SK-N-SH treated with all-trans-retinoic acid at 6 μM for 48 hours (cell line): ENCODE measurements around the gene CCL27.
A peak's percentile ranks its signal among the peaks of the same experiment; 100 is the strongest.

Experiments used
- ATAC-seq: fragments of 200-7000 bp; cut with Tn5 transposase; 3 replicates; pipeline ENCODE4 v1.9.1; 2020; ENCODE audit warnings: mild to moderate bottlenecking, moderate library complexity
- ARNTL ChIP-seq: fragments of 450-650 bp; formaldehyde crosslinking; IDR thresholded peaks from 2 replicates; pipeline ENCODE4 v1.5.0; 2020; ENCODE audit warnings: low read depth, mild to moderate bottlenecking, moderate library complexity, borderline replicate concordance
- BACH2 ChIP-seq: fragments of 250-450 bp; sonication (Bioruptor Pico); IDR thresholded peaks from 2 replicates; pipeline ENCODE4 v1.9.0; 2021; ENCODE audit warnings: mild to moderate bottlenecking, borderline replicate concordance
- CSDC2 ChIP-seq: fragments of 250-450 bp; sonication (Bioruptor Pico); IDR thresholded peaks from 2 replicates; pipeline ENCODE4 v1.5.0; 2020; ENCODE audit warnings: mild to moderate bottlenecking, moderate library complexity
- GLIS3 ChIP-seq: fragments of 250-450 bp; sonication (Bioruptor Pico); IDR thresholded peaks from 2 replicates; pipeline ENCODE4 v1.5.0; 2020; ENCODE audit warnings: mild to moderate bottlenecking, moderate library complexity
- ISL1 ChIP-seq: fragments of 250-450 bp; sonication (Bioruptor Pico); IDR thresholded peaks from 2 replicates; pipeline ENCODE4 v2.1.2; 2022; ENCODE audit warnings: mild to moderate bottlenecking, moderate library complexity
- PPARA ChIP-seq: fragments of 250-450 bp; sonication (Bioruptor Pico); IDR thresholded peaks from 2 replicates; pipeline ENCODE4 v1.5.0; 2020; ENCODE audit warnings: mild to moderate bottlenecking, borderline replicate concordance
- RARB ChIP-seq: fragments of 250-450 bp; sonication (Bioruptor Pico); IDR thresholded peaks from 2 replicates; pipeline ENCODE4 v1.8.0; 2021; ENCODE audit warnings: mild to moderate bottlenecking, moderate library complexity
- SNAI2 ChIP-seq: fragments of 250-450 bp; sonication (Bioruptor Pico); IDR thresholded peaks from 2 replicates; pipeline ENCODE4 v1.5.0; 2020; ENCODE audit warnings: mild to moderate bottlenecking, moderate library complexity
- TOX ChIP-seq: fragments of 250-450 bp; sonication (Bioruptor Pico); IDR thresholded peaks from 2 replicates; pipeline ENCODE4 v1.8.0; 2021; ENCODE audit warnings: mild to moderate bottlenecking, moderate library complexity, borderline replicate concordance
- ZFP3 ChIP-seq: fragments of 250-450 bp; sonication (Bioruptor Pico); IDR thresholded peaks from 2 replicates; pipeline ENCODE4 v1.5.0; 2020; ENCODE audit warnings: mild to moderate bottlenecking, moderate library complexity
- ZFP30 ChIP-seq: fragments of 450-650 bp; formaldehyde crosslinking; IDR thresholded peaks from 2 replicates; pipeline ENCODE4 v1.5.0; 2022; ENCODE audit warnings: mild to moderate bottlenecking, moderate library complexity
- ZNF565 ChIP-seq: fragments of 450-650 bp; formaldehyde crosslinking; conservative IDR thresholded peaks from 2 replicates; pipeline ENCODE4 v1.5.0; 2020; ENCODE audit warnings: low read depth, mild to moderate bottlenecking, moderate library complexity
- ZNF70 ChIP-seq: fragments of 450-650 bp; formaldehyde crosslinking; IDR thresholded peaks from 2 replicates; pipeline ENCODE4 v1.5.0; 2020; ENCODE audit warnings: mild to moderate bottlenecking, moderate library complexity
- ZNF8 ChIP-seq: fragments of 450-650 bp; formaldehyde crosslinking; IDR thresholded peaks from 2 replicates; pipeline ENCODE4 v1.5.0; 2020; ENCODE audit warnings: mild to moderate bottlenecking, moderate library complexity
- TF ChIP-seq, protein P1 (sequence below): fragments of 250-450 bp; sonication (Bioruptor Pico); IDR thresholded peaks from 2 replicates; pipeline ENCODE4 v1.8.0; 2021; ENCODE audit warnings: low read depth, mild to moderate bottlenecking, moderate library complexity, borderline replicate concordance
- TF ChIP-seq, protein P2 (sequence below): fragments of 250-450 bp; sonication (Bioruptor Pico); IDR thresholded peaks from 2 replicates; pipeline ENCODE4 v1.8.0; 2020; ENCODE audit warnings: mild to moderate bottlenecking, moderate library complexity, borderline replicate concordance
- TF ChIP-seq, protein P3 (sequence below): fragments of 250-450 bp; sonication (Bioruptor Pico); IDR thresholded peaks from 2 replicates; pipeline ENCODE4 v1.5.0; 2020; ENCODE audit warnings: mild to moderate bottlenecking, moderate library complexity
- TF ChIP-seq, protein P4 (sequence below): fragments of 250-450 bp; sonication (Bioruptor Pico); IDR thresholded peaks from 2 replicates; pipeline ENCODE4 v1.5.1; 2020; ENCODE audit warnings: low read depth, mild to moderate bottlenecking, moderate library complexity

Gene CCL27

DNA sequence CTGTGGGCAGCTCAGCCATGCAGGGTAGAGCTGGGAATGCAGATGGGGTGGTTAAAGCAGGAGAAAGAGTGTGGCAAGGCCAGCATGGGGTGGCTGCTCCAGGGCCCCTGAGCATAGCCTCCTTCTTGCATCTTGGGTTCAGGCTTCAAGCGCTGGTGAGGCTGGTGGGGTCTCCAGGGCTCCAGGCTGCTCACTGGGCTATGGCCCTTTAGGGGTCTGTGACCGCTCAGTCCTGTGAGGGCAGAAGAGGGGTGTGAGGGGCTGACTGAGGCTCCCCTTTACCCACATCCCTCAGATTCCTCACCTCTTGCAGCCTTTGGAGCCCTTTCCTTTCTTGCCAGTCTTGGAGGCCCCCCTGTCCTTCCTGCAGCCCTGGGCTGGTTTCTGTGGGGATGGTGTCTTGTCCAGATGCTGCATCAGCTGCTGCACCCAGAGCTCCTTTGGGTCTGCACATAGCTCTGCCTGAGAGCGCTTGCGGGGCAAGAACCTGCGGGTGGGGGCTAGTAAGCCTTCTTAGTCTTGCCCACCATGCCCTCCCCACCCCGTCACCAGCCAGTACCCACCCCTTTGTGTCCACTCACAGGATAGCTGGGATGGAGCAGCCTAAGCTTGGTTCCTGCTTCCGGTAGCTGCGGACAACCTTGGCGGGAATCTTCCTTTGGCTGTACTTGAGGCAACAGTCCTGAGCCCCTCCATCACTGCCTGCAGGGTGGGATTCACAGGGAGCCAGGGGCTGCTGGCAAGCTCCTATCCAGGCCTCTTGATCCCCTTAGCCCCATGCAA, 46.9 kb upstream of the CCL27 start:
- ATAC-seq, result no peak
- TF ChIP-seq SNAI2 (CRISPR knock-in tag), result no peak
- TF ChIP-seq, protein P1, sequence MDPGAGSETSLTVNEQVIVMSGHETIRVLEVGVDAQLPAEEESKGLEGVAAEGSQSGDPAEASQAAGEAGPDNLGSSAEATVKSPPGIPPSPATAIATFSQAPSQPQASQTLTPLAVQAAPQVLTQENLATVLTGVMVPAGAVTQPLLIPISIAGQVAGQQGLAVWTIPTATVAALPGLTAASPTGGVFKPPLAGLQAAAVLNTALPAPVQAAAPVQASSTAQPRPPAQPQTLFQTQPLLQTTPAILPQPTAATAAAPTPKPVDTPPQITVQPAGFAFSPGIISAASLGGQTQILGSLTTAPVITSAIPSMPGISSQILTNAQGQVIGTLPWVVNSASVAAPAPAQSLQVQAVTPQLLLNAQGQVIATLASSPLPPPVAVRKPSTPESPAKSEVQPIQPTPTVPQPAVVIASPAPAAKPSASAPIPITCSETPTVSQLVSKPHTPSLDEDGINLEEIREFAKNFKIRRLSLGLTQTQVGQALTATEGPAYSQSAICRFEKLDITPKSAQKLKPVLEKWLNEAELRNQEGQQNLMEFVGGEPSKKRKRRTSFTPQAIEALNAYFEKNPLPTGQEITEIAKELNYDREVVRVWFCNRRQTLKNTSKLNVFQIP (CRISPR knock-in tag), result no peak
- no peak for TF ChIP-seq ISL1 (CRISPR knock-in tag)
- TF ChIP-seq, protein P2, sequence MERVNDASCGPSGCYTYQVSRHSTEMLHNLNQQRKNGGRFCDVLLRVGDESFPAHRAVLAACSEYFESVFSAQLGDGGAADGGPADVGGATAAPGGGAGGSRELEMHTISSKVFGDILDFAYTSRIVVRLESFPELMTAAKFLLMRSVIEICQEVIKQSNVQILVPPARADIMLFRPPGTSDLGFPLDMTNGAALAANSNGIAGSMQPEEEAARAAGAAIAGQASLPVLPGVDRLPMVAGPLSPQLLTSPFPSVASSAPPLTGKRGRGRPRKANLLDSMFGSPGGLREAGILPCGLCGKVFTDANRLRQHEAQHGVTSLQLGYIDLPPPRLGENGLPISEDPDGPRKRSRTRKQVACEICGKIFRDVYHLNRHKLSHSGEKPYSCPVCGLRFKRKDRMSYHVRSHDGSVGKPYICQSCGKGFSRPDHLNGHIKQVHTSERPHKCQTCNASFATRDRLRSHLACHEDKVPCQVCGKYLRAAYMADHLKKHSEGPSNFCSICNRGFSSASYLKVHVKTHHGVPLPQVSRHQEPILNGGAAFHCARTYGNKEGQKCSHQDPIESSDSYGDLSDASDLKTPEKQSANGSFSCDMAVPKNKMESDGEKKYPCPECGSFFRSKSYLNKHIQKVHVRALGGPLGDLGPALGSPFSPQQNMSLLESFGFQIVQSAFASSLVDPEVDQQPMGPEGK (CRISPR knock-in tag), result no peak
- TF ChIP-seq, protein P3, sequence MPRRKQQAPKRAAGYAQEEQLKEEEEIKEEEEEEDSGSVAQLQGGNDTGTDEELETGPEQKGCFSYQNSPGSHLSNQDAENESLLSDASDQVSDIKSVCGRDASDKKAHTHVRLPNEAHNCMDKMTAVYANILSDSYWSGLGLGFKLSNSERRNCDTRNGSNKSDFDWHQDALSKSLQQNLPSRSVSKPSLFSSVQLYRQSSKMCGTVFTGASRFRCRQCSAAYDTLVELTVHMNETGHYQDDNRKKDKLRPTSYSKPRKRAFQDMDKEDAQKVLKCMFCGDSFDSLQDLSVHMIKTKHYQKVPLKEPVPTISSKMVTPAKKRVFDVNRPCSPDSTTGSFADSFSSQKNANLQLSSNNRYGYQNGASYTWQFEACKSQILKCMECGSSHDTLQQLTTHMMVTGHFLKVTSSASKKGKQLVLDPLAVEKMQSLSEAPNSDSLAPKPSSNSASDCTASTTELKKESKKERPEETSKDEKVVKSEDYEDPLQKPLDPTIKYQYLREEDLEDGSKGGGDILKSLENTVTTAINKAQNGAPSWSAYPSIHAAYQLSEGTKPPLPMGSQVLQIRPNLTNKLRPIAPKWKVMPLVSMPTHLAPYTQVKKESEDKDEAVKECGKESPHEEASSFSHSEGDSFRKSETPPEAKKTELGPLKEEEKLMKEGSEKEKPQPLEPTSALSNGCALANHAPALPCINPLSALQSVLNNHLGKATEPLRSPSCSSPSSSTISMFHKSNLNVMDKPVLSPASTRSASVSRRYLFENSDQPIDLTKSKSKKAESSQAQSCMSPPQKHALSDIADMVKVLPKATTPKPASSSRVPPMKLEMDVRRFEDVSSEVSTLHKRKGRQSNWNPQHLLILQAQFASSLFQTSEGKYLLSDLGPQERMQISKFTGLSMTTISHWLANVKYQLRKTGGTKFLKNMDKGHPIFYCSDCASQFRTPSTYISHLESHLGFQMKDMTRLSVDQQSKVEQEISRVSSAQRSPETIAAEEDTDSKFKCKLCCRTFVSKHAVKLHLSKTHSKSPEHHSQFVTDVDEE (CRISPR knock-in tag), result no peak
- no peak for TF ChIP-seq ZNF70 (CRISPR knock-in tag)
- TF ChIP-seq ZNF8, result no peak
- no peak for TF ChIP-seq TOX
- TF ChIP-seq ZFP30 (CRISPR knock-in tag), result no peak

DNA sequence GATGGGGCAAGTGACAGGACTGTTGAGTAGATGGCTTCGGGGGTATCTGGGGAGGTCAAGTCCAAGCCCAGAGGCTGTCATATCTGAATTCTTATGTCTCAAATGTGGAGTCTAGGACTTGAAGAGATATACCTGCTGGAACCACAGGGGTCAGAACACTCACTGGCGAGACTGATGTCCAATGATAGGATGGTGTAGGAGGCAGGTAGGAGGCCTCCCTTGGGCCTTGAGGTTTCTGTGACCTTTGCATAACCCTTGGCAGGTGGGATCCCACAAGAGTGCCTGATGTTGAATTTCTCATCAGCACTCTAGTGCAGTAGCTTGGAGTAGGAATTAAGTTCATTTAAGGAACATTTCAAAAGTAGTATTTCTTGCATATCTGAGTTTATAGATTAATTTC, 44.7 kb upstream of the CCL27 start:
- no peak for ATAC-seq
- TF ChIP-seq, protein P1 (CRISPR knock-in tag), result no peak
- TF ChIP-seq SNAI2 (CRISPR knock-in tag) (no peak), GLIS3 (CRISPR knock-in tag) (no peak), ARNTL (CRISPR knock-in tag) (no peak), PPARA (CRISPR knock-in tag) (no peak), ZNF565 (no peak), RARB (CRISPR knock-in tag) (no peak), ZFP3 (CRISPR knock-in tag) (no peak)
- TF ChIP-seq, protein P4, sequence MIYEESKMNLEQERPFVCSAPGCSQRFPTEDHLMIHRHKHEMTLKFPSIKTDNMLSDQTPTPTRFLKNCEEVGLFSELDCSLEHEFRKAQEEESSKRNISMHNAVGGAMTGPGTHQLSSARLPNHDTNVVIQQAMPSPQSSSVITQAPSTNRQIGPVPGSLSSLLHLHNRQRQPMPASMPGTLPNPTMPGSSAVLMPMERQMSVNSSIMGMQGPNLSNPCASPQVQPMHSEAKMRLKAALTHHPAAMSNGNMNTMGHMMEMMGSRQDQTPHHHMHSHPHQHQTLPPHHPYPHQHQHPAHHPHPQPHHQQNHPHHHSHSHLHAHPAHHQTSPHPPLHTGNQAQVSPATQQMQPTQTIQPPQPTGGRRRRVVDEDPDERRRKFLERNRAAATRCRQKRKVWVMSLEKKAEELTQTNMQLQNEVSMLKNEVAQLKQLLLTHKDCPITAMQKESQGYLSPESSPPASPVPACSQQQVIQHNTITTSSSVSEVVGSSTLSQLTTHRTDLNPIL (CRISPR knock-in tag), result no peak

DNA sequence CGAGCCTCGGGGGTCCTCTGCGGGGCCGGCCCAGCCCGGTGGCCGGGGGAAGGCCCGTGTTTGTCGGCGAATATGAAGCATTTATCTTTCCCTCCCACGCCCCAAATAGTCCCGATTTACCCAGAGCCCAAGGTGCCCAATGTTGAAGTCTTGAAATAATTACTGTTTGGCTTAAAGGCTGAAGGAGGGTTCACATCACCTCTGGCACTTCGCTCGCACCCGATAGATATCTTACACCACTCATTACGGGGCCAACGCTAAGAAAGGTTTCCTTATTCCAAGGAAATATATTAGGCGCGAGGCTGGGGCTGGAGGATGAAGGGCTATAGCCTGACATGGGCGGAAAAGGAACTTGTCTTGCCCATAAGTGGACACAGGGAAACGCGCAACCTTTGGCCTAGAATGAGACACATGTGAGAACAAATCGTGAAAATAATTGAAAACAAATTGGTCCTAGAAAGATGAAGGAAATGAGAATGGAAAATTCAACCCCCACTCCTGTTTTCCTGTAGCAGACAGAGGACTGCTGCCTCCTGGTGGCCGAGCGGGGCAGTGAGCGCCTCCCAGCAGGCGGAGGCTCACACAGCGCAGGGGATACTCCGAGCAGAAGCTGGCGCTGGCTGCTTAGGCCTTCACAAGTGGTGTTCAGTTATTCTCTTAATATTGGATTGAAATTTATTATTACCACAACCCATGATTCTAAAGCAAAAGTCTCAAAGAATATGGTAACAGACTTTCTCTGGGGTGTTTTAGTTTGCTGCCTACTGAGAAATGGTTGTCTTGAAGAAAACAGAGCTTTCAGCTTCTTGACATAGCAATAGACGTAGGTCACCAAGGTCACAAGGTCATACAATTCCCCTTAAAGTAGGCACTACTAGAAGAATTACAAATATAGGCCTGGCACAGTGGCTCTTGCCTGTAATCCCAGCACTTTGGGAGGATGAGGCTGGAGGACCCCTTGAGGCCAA, 39.6 kb upstream of the CCL27 start:
- peak; percentile 97 for ATAC-seq

More for the DNA sequence above, 39.6 kb upstream of the CCL27 start:
- TF ChIP-seq BACH2 (CRISPR knock-in tag), result no peak
- TF ChIP-seq ZFP30 (CRISPR knock-in tag), result no peak
- TF ChIP-seq GLIS3 (CRISPR knock-in tag), result no peak
- no peak for TF ChIP-seq CSDC2 (CRISPR knock-in tag)
